Small intestine (tissue), 7 donors: ENCODE results near the gene PNLDC1. TPM values are rescaled to one million over a fixed set of nuclear protein-coding genes. Genes with fewer than 3 reads are reported as not detected.
A peak's percentile ranks its signal among the peaks of the same experiment; 100 is the strongest.

ENCODE experiments used
- DNase-seq, 2 donors: peaks; one replicate each; pipeline versions ENCODE4 v3.0.0 to v3.0.0-alpha.2; 2013
- FAIRE-seq: peaks from 2 replicates; lab custom pipeline; 2012; peaks lifted over from hg19 to GRCh38; lab: Jason Lieb, UNC
- H3K27ac ChIP-seq, 3 donors: one replicate each; pipeline ENCODE4 v1.5.1; 2013; ENCODE audit warnings: low read length in 2 of 3, mild to moderate bottlenecking in 2 of 3, control low read depth in 1 of 3, inconsistent platforms in 1 of 3, low read depth in 1 of 3, moderate library complexity in 1 of 3
- H3K27me3 ChIP-seq, 3 donors: one replicate each; pipeline ENCODE4 v1.6.1; 2013; ENCODE audit warnings: low read length in 3 of 3, inconsistent platforms in 1 of 3; ENCODE audit not compliant: control insufficient read depth in 3 of 3, insufficient read depth in 3 of 3
- H3K36me3 ChIP-seq, 3 donors: one replicate each; pipeline ENCODE4 v1.6.1; 2013; ENCODE audit warnings: low read length in 3 of 3, inconsistent platforms in 1 of 3, low read depth in 1 of 3, mild to moderate bottlenecking in 1 of 3, moderate library complexity in 1 of 3; ENCODE audit not compliant: control insufficient read depth in 3 of 3, insufficient read depth in 2 of 3
- H3K4me1 ChIP-seq, 3 donors: one replicate each; pipeline ENCODE4 v1.6.1; 2013; ENCODE audit warnings: low read length in 2 of 3, inconsistent platforms in 1 of 3, low read depth in 1 of 3, mild to moderate bottlenecking in 1 of 3, moderate library complexity in 1 of 3; ENCODE audit not compliant: control insufficient read depth in 3 of 3, insufficient read depth in 2 of 3
- H3K4me3 ChIP-seq, 3 donors: one replicate each; pipeline ENCODE4 v1.5.1; 2013; ENCODE audit warnings: low read length in 3 of 3, control low read depth in 1 of 3, inconsistent platforms in 1 of 3, low read depth in 1 of 3, mild to moderate bottlenecking in 1 of 3, moderate library complexity in 1 of 3
- H3K9me3 ChIP-seq, 2 donors: one replicate each; pipeline ENCODE4 v1.6.1; 2013; ENCODE audit warnings: low read depth in 1 of 2, low read length in 1 of 2; ENCODE audit not compliant: control insufficient read depth in 2 of 2, insufficient read depth in 1 of 2
- whole genome bisulfite sequencing, 3 donors: extraction: QIAGEN DNeasy Blood & Tissue Kit; methylation state at CpG; one replicate each; pipeline ENCODE4 v1.1.7; 2013; 5-methylcytosine and 5-hydroxymethylcytosine counted together
- polyA plus RNA-seq, 4 donors: library from polyadenylated mRNA; stranded (reverse) in 3 of 4; unstranded in 1 of 4; fragments of 200-250 nt in 3 of 4; fragments of 120-200 nt in 1 of 4; gene quantifications; one replicate each; pipeline versions ENCODE4 v1.2.1 to v1.2.3, GENCODE V29; 2013
- donor health status: healthy with polysubstance abuse.
- donor health status: control.
- donor health status: control.
- donor health status: Bipolar disorder and iron deficiency.
- donor health status: healthy.

PNLDC1 gene
- polyA plus RNA-seq, 4 donors, result 0.04 to 0.16 TPM; not detected in 2

GRCh38 chr6:159777240-159777904 is 22.7 kb upstream of the PNLDC1 start:
- Histone ChIP-seq H3K9me3 (no peaks in the 10 kb centered on the region), H3K4me1 (peaks cover 0 to 10% (median 0%) of the 10 kb centered on the region in 3 donors), H3K36me3 (peaks cover 6 to 33% (median 19%) of the 10 kb centered on the region in 3 donors), H3K4me3 (no peak overlapping the region), H3K27ac (peak overlapping the region in 2 of 3 donors; percentile 27 to 32), H3K27me3 (no peaks in the 10 kb centered on the region)
- WGBS, 3 donors, result 64 to 76% (median 69%) methylated on average over 7 of the region's 7 CpGs
- FAIRE-seq (no peak), DNase-seq (peak in 1 of 2 donors; percentile 49)

GRCh38 chr6:159778131-159778530 is 21.9 kb upstream of the PNLDC1 start:
- WGBS, 3 donors, result 48 to 80% (median 62%) methylated on average over 1 of the region's 1 CpG
- FAIRE-seq (no peak), DNase-seq (no peak)
- Histone ChIP-seq H3K9me3 (no peaks in the 10 kb centered on the region), H3K36me3 (peaks cover 12 to 30% (median 25%) of the 10 kb centered on the region in 3 donors), H3K4me1 (peaks cover 0 to 10% (median 0%) of the 10 kb centered on the region in 3 donors), H3K27me3 (no peaks in the 10 kb centered on the region), H3K4me3 (no peak overlapping the region), H3K27ac (peak overlapping the region in 1 of 3 donors; percentile 1)

- Histone ChIP-seq H3K27me3 (no peaks in the 10 kb centered on the region), H3K4me1 (peaks cover 0 to 10% (median 0%) of the 10 kb centered on the region in 3 donors), H3K36me3 (peaks cover 16 to 33% (median 29%) of the 10 kb centered on the region in 3 donors), H3K9me3 (no peaks in the 10 kb centered on the region), H3K4me3 (no peak overlapping the region), H3K27ac (peak overlapping the region in 1 of 3 donors; percentile 20)
- DNase-seq (peak in 1 of 2 donors; percentile 53), FAIRE-seq (no peak)
- 70 to 82% (median 79%) methylated on average over 3 of the region's 3 CpGs for WGBS, 3 donors
Observed at GRCh38 chr6:159778542-159779103, 21.5 kb upstream of the PNLDC1 start.

- WGBS, 3 donors, result 10 to 23% (median 13%) methylated on average over 15 of the region's 15 CpGs
- FAIRE-seq (no peak), DNase-seq (no peak)
Observed at GRCh38 chr6:159788276-159788675, 11.8 kb upstream of the PNLDC1 start.

GRCh38 chr6:159788753-159789376 is 11.2 kb upstream of the PNLDC1 start:
- Histone ChIP-seq H3K9me3 (no peaks in the 10 kb centered on the region), H3K4me3 (peak overlapping the region; percentile 72 to 93 (median 91)), H3K4me1 (peaks cover 0 to 17% (median 10%) of the 10 kb centered on the region in 3 donors), H3K27me3 (no peaks in the 10 kb centered on the region), H3K36me3 (peaks cover 4 to 29% (median 7%) of the 10 kb centered on the region in 3 donors), H3K27ac (peak overlapping the region; percentile 57 to 98 (median 92))
- WGBS, 3 donors, result 0% methylated on average over 59 to 60 of the region's 60 CpGs
- DNase-seq (peak; percentile 62 to 75), FAIRE-seq (no peak)

More at GRCh38 chr6:159788276-159788675, 11.8 kb upstream of the PNLDC1 start:
- Histone ChIP-seq H3K27ac (peak overlapping the region in 2 of 3 donors; percentile 28 to 92), H3K4me1 (peaks cover 0 to 17% (median 10%) of the 10 kb centered on the region in 3 donors), H3K36me3 (peaks cover 6 to 27% (median 11%) of the 10 kb centered on the region in 3 donors), H3K4me3 (peak overlapping the region; percentile 72 to 93 (median 91)), H3K9me3 (no peaks in the 10 kb centered on the region), H3K27me3 (no peaks in the 10 kb centered on the region)

GRCh38 chr6:159789377-159790148 is 10.5 kb upstream of the PNLDC1 start, which contains the start of gene TCP1:
Gene TCP1 (minus strand): TSS chr6:159789602. CDS start chr6:159789468, 134 bp downstream.
- Histone ChIP-seq H3K4me1 (peaks cover 0 to 17% (median 10%) of the 10 kb centered on the region in 3 donors), H3K36me3 (peaks cover 4 to 24% (median 7%) of the 10 kb centered on the region in 3 donors), H3K27ac (peak within 1 kb of the TSS; percentile 90 to 98 (median 97)), H3K9me3 (no peaks in the 10 kb centered on the region), H3K27me3 (no peaks in the 10 kb centered on the region), H3K4me3 (peak within 1 kb of the TSS; percentile 84 to 93 (median 91))
- FAIRE-seq (peak; percentile 51), DNase-seq (peak; percentile 100)
- WGBS, 3 donors, result 0 to 1% (median 0%) methylated on average over 64 of the region's 64 CpGs

- Histone ChIP-seq H3K27me3 (no peaks in the 10 kb centered on the region), H3K9me3 (no peaks in the 10 kb centered on the region), H3K4me1 (peaks cover 0 to 17% (median 10%) of the 10 kb centered on the region in 3 donors), H3K4me3 (peak within 1 kb of the TSS; percentile 84 to 93 (median 91)), H3K36me3 (peaks cover 4 to 25% (median 4%) of the 10 kb centered on the region in 3 donors), H3K27ac (peak within 1 kb of the TSS; percentile 90 to 98 (median 97))
- FAIRE-seq (no peak), DNase-seq (peak; percentile 94 to 98)
- 0% methylated on average over 55 to 56 of the region's 56 CpGs for WGBS, 3 donors
Observed at GRCh38 chr6:159790149-159790955, 9.7 kb upstream of the PNLDC1 start, which contains the start of gene MRPL18. Gene MRPL18 (plus strand): TSS chr6:159790467. CDS start chr6:159790588, 121 bp downstream.
